DMS 273 (cell line): ENCODE results near the gene TAF1.
"Not testable (repeated sequence)": the region's sequence is repeated elsewhere in the genome, so short reads cannot be mapped to it uniquely, and the experiment has no call there.

Experiments
- DNase-seq: peaks from one replicate; lab custom pipeline; 2025; ENCODE audit not compliant: unreplicated experiment; lab: John Stamatoyannopoulos, UW

TAF1 gene, protein sequence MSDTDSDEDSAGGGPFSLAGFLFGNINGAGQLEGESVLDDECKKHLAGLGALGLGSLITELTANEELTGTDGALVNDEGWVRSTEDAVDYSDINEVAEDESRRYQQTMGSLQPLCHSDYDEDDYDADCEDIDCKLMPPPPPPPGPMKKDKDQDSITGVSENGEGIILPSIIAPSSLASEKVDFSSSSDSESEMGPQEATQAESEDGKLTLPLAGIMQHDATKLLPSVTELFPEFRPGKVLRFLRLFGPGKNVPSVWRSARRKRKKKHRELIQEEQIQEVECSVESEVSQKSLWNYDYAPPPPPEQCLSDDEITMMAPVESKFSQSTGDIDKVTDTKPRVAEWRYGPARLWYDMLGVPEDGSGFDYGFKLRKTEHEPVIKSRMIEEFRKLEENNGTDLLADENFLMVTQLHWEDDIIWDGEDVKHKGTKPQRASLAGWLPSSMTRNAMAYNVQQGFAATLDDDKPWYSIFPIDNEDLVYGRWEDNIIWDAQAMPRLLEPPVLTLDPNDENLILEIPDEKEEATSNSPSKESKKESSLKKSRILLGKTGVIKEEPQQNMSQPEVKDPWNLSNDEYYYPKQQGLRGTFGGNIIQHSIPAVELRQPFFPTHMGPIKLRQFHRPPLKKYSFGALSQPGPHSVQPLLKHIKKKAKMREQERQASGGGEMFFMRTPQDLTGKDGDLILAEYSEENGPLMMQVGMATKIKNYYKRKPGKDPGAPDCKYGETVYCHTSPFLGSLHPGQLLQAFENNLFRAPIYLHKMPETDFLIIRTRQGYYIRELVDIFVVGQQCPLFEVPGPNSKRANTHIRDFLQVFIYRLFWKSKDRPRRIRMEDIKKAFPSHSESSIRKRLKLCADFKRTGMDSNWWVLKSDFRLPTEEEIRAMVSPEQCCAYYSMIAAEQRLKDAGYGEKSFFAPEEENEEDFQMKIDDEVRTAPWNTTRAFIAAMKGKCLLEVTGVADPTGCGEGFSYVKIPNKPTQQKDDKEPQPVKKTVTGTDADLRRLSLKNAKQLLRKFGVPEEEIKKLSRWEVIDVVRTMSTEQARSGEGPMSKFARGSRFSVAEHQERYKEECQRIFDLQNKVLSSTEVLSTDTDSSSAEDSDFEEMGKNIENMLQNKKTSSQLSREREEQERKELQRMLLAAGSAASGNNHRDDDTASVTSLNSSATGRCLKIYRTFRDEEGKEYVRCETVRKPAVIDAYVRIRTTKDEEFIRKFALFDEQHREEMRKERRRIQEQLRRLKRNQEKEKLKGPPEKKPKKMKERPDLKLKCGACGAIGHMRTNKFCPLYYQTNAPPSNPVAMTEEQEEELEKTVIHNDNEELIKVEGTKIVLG (N-terminal part only)

DNA sequence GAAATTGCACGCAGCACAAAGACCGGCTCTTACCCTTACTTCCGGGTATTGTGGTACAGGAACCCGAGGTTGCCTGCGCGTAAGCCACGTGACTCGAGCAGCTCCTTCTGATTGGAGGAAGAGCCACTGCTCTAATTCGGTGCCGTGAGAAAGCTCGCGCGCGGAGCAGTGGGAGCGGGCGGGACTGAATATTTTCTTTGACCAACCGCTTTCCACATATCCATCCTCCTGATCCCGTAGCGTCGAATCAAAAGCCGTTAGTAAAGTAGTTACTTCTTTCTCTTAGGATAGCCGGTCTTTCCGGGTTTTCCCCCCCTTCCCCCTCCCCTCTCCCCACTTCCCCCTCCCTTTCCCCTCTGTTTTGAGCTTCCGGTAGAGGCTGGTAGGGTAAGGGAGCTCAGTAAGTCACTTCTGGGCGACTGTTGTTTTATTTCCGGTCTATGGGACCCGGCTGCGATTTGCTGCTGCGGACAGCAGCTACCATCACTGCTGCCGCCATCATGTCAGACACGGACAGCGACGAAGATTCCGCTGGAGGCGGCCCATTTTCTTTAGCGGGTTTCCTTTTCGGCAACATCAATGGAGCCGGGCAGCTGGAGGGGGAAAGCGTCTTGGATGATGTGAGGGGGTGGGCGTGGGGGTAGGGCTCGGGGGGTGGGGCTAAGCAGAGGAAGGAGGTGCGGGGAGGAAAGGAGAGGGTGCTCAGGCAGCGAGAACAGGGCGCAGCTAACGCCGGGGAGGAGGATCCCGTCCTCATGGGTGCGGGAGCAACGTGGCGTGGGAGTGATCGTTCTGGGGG lies at the start of gene TAF1:
TAF1 (plus strand) TSS at position 483 of the 799 bp plus-strand sequence; CDS start at position 501, 18 bp downstream.
- DNase-seq = peak; percentile 98

DNA sequence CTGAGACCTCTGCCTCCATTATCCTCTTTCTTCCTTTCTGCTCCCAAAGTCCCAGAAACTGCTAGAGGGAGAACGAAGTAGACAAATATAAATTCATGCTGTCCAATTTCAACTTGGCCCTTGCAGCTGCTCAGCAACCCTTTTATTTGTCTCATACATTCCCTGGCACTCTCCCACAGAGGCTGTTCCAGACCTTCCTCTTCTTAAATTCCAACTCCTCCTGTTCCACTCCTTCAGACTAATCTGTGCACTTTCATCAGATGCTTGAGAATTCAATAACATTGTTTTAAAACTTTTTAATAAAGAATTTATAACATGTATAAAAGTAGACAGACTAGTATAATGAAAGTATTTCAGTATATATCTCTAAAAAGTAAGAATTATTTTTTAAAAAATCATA lies 49.2 kb upstream of the TAF1 start:
- DNase-seq = not testable (repeated sequence)

DNA sequence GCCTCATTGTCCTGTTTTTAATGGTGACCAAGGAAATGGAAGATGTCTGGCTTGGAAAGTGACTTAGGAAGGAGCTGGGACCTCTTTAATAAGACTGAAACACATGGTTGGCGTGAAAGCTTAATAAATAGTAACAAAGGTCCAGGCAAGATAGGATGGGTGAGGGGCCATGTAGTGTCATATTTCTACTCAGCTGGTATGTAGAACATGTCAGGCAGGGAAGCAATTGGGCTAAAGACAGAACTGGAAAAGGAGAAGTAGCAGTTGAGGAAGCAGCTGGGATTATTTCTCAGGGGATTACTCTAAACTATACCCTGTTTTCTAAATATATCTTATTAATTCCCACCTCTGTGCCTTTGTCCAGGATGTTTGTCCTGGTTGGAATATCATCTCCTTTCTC lies 46.0 kb upstream of the TAF1 start:
- no peak for DNase-seq

DNA sequence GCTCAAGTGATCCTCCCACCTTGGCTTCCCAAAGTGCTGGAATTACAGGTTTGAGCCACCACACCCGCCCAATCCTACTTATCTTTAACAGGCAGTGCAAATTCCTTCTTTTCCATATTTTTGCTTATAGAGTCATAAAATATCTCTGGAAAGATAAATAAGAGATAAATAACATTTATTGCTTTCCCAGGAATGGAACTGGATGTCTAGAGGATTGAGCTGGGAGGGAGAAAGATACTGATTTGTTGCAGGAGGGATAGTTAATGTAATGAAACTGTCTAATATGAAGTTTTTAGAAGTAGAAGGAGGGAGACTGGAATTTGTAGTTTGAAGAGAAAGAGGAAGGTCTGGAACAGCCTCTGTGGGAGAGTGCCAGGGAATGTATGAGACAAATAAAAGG lies 44.4 kb upstream of the TAF1 start:
- no peak for DNase-seq

DNA sequence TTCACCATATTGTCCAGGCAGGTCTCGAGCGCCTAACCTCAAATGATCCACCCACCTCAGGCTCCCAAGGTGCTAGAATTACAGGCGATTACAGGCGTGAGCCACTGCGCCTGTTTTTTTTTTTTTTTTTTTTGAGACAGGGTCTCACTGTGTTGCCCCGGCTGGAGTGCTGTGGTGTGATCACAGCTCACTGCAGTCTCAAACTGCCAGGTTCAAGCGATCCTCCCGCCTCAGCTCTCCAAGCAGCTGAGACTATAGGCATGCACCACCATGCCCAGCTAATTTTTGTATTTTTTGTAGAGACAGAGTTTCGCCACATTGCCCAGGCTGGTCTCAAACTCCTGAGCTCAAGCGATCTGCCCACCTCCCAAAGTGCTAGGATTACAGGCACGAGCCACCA lies 41.7 kb upstream of the TAF1 start:
- DNase-seq = not testable (repeated sequence)

DNA sequence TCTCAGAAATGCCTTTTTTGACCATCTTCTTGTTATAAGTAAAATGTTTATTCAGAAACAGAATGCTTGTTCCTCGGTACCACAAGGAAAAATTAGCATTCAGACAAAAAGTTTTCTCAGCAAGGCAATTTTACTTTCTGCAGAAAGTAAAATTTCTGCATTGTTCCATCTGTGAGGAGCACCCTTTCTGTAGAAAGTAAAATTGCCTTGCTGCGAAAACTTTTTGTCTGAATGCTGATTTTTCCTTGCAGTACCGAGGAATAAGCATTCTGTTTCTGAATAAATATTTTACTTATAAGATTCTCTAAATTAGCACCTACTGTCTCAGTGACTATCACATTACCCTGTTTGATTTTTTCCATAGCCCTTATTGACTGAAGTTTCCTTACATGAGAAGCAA lies 39.8 kb upstream of the TAF1 start:
- no peak for DNase-seq

DNA sequence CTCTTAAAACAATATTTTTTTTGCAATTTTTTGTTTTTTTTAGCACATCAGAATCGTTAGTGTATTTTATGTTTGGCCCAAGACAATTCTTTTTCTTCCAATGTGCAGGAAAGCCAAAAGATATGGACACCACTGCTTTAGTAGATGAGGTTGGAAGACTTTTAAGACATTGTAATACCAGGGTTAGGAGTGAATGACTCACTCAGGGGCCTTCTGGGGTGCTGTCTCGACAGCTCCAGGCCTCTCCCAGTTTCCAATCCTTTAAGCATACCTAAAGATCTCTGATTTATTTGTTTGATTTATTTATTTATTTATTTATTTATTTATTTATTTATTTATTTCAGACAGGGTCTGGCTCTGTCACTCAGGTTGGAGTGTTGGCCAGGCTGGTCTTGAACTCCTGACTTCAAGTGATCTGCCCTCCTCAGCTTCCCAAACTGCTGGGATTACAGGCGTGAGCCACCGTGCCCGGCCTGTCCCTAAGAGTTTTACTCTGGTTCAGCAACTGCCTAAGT lies 16.9 kb upstream of the TAF1 start:
- not testable (repeated sequence) for DNase-seq

DNA sequence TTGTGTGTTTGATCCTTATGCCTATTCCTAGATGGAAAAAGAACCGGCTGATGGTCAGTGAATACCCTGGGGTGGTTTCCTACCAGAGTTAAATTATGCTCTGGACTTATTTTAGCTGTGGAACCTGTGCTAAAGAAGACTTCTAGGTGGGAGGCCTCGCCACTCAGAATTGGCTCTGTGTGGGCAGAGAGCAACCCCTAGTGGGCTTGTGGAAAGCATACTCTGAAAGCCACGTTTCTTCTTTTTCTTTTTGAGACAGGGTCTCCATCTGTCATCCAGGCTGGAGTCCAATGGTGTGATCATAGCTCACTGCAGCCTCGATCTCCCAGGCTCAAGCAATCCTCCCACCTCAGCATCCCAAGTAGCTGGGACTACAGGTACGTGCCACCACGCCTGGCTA lies 16.3 kb upstream of the TAF1 start:
- not testable (repeated sequence) for DNase-seq

DNA sequence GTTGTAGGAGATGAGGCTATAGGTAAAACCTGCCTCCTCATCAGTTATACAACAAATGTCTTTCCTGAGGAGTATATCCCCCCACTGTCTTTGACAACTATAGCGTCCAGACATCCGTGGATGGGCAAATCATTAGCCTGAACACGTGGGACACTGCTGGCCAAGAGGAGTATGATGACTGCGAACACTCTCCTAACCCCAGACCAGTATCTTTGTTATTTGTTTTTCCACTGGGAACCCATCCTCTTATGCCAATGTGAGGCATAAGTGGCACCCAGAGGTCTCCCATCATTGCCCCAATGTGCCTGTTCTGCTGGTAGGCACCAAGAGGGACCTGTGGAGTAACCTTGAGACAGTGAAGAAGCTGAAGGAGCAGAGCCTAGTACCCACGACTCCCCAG lies 13.7 kb upstream of the TAF1 start:
- not testable (repeated sequence) for DNase-seq

DNA sequence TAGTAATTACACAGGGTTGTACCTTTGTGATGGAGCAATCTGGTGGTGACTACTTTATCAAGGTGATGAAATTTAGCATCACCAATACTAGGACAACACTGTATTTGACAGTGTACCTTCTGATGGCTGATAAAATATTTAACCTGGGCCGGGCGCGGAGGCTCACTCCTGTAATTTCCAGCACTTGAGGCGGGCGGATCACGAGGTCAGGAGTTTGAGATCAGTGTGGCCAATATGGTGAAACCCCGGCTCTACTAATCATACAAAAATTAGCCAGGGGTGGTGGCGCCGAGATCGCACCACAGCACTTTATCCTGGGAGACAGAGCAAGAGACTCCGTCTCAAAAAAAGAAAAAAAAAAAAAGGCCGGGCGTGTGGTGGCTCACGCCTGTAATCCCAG lies 1.9 kb upstream of the TAF1 start:
- no peak for DNase-seq

DNA sequence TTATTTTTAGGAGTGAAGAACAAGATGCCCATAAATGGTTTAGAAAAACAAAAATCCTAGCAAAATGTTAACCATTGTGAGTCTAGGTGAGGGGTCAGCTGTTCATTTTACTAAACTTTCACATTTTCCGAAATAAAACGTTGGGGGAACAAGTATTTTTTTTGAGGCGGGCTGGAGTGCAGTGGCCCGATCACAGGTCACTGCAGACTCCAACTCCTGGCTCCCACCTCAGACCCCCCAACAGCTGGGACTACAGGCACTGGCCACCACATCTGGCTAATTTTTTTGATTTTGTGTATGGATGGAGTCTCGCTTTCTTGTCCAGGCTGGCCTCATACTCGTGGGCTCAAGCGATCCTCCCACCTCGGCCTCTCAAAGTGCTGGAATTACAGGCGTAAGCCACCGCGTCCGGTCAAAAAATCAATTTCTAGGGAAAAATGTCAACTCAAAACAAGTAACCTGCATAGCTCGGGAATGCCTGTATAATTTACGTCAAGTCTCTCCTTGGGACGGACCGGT lies 742 bp upstream of the TAF1 start:
- no peak for DNase-seq

DNA sequence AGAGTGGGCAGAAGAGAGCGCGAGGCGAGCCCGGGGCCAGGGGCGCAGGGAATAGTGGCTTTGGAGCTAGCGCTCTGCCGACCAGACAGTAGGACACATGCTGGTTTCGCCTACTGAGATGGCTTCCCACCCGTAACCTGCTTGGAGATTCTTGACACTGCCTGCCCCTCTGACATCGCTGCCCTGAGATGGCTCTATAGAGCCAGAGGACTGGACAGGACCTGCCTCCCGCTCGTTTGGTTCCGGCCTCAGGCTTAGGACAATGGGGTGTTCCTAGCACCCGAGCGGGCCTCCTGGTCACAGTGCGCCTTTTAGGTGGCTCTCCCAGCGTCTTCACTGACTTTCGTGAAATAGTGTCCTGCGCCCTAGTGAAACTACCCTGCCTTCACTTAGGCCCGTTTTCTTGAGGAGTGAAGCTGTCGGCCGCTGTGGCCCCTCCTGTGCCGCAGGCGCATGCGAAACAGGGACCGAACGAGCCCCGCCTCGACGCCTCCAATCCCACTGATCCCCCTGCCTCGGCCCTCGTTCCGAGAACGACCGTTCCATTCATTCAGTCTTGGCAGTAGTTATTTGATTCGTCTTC lies 608 bp downstream of the TAF1 start:
- DNase-seq = peak; percentile 51

DNA sequence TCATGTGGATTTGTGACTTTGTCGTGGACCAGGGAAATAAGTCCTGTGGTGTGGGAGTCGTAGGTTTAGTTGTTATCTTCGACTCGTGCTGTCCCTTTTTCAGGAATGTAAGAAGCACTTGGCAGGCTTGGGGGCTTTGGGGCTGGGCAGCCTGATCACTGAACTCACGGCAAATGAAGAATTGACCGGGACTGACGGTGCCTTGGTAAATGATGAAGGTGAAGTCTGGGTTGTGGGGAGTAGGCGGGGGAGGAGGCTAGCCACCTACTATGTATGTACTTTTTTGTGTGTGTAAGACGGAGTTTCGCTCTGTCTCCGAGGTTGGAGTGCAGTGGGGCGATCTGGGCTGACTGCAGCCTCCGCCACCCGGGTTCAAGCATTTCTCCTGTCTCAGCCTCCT lies 1.2 kb downstream of the TAF1 start:
- no peak for DNase-seq

DNA sequence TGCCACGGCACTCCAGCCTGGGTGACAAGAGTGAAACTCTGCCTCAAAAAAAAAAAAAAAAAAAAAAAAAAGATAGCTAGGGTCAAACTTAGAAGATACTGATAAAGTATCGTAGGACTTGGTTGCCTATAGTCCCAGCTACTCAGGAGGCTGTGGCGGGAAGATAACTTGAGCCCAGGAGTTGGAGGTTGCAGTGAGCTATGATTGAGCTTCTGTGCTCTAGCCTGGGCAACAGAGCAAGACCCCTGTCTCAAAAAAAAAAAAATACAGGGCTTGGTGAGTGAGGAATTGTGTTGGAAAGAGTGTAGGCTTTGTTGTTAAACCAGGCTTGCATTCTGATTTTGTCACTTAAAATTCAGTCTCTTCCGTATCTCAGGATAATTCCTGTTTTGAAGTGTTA lies 6.2 kb downstream of the TAF1 start:
- DNase-seq = no peak

DNA sequence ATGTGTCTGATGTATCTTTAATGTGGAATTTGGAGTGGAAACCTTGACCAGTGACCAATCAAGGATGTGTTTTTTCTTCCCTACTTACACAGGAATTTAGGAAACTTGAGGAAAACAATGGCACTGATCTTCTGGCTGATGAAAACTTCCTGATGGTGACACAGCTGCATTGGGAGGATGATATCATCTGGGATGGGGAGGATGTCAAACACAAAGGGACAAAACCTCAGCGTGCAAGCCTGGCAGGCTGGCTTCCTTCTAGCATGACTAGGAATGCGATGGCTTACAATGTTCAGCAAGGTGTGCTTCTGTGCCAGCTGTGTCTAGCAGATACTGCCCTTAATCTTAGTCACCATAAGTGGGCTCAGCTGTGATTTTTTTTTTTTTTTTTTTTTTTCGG lies 12.6 kb downstream of the TAF1 start:
- no peak for DNase-seq

DNA sequence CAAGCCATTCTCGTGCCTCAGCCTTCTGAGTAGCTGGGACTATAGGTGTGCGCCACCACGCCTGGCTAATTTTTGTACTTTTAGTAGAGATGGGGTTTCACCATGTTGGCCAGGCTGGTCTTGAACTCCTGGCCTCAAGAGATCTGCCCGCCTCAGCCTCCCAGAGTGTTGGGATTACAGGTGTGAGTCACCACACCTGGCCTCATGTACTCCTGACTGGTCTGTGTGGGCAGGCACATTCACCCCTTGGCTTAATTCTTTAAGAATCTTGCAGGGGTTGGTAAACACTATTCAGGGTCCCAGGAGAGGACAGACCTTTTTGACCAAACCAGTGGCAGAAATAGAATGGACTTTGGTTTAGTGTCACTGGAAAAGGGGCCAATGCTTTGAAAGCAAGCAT lies 25.6 kb downstream of the TAF1 start:
- DNase-seq = not testable (repeated sequence)

DNA sequence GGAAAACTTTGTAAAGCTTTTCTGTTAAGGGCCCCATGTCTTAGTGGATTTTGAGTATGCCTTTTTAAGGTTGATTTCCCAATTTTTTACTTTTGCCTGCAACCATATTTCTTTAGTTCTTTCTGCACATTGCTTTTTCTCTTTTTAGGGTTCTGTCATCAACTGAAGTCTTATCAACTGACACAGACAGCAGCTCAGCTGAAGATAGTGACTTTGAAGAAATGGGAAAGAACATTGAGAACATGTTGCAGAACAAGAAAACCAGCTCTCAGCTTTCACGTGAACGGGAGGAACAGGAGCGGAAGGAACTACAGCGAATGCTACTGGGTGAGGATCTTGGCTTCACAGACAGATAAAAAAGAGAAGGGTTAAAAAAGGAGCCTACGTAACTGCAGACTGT lies 27.8 kb downstream of the TAF1 start:
- no peak for DNase-seq

DNA sequence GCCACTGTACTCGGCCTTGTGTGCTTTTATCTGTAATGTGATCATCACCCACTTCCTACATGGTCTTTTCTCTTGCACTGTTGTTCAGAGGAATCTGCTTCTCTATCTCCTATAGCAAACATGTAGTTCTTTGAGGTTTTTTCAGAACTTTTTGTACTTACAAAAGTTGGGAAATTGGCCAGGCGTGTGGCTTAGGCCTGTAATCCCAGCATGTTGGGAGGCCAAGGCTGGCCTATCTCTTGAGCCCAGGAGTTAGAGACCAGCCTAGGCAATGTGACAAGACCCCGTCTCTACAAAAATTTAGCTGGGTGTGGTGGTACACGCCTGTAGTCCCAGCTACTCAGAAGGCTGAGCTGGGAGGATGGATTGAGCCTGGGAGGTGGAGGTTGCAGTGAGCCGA lies 30.4 kb downstream of the TAF1 start:
- DNase-seq = no peak

DNA sequence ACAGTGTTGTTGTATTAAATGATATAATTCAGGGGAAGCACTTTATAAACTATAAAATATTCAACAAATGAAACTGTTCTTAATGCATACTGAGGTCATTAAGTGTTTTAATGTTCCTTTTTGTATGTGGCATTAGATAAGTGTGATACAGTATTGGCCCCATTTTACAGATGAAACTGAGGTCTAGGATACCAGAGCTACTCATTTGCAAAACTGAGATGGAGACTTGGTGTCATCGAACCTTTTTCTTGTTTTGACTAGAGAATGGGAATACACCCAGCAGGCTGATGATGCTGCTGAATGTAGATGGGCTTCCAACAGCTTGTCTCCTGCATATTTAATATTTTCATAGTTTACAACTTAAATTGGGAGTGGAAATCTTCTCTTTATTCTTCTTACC lies 34.6 kb downstream of the TAF1 start:
- DNase-seq = no peak

DNA sequence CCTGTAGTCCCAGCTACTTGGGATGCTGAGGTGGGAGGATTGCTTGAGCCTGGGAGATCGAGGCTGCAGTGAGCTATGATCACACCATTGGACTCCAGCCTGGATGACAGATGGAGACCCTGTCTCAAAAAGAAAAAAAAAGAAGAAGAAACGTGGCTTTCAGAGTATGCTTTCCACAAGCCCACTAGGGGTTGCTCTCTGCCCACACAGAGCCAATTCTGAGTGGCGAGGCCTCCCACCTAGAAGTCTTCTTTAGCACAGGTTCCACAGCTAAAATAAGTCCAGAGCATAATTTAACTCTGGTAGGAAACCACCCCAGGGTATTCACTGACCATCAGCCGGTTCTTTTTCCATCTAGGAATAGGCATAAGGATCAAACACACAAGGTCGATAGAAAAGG lies 50.1 kb downstream of the TAF1 start:
- not testable (repeated sequence) for DNase-seq
